Ramos (cell line): Measurements from ENCODE around the gene ZNF195.
"Not testable (repeated sequence)": the region's sequence is repeated elsewhere in the genome, so short reads cannot be mapped to it uniquely, and the experiment has no call there.

Experiments used
- in situ Hi-C: fragments of 300-500 bp; cut with MboI; formaldehyde crosslinking; loops from one replicate; pipeline ENCODE4 v1.14.3; 2022; ENCODE audit warnings: low sequenced_read_pairs; ENCODE audit not compliant: unreplicated experiment

Gene ZNF195

GRCh38 chr11:3356858-3357257 lies 22.1 kb downstream of the ZNF195 start:
- in situ Hi-C loops = no loop called here

- in situ Hi-C loops = no loop called here
Measured at GRCh38 chr11:3353066-3353465, 25.9 kb downstream of the ZNF195 start.

- in situ Hi-C loops = no loop called here
Measured at GRCh38 chr11:3347127-3347526, 31.8 kb downstream of the ZNF195 start.

- in situ Hi-C loops = no loop called here
Measured at GRCh38 chr11:3346587-3346986, 32.4 kb downstream of the ZNF195 start.

- in situ Hi-C loops = no loop called here
Measured at GRCh38 chr11:3345736-3346135, 33.2 kb downstream of the ZNF195 start.

- in situ Hi-C loops = no loop called here
Measured at GRCh38 chr11:3344327-3345174, 34.4 kb downstream of the ZNF195 start.

- in situ Hi-C loops = no loop called here
Measured at GRCh38 chr11:3342709-3343108, 36.2 kb downstream of the ZNF195 start.

GRCh38 chr11:3341298-3341697 lies 37.6 kb downstream of the ZNF195 start:
- in situ Hi-C loops = no loop called here

- in situ Hi-C loops = no loop called here
Measured at GRCh38 chr11:3340025-3340424, 38.9 kb downstream of the ZNF195 start.

GRCh38 chr11:3339340-3339624 lies 39.7 kb downstream of the ZNF195 start:
- in situ Hi-C loops = no loop called here

GRCh38 chr11:3338569-3339339 lies 40.2 kb downstream of the ZNF195 start:
- in situ Hi-C loops = no loop called here

GRCh38 chr11:3336420-3336819 lies 42.5 kb downstream of the ZNF195 start:
- in situ Hi-C loops = not testable (repeated sequence)

- in situ Hi-C loops = not testable (repeated sequence)
Measured at GRCh38 chr11:3333157-3333556, 45.8 kb downstream of the ZNF195 start.

GRCh38 chr11:3331078-3331477 lies 47.9 kb downstream of the ZNF195 start:
- in situ Hi-C loops = not testable (repeated sequence)

- in situ Hi-C loops = not testable (repeated sequence)
Measured at GRCh38 chr11:3330064-3330463, 48.9 kb downstream of the ZNF195 start.

GRCh38 chr11:3328503-3328902 lies 50.4 kb downstream of the ZNF195 start:
- in situ Hi-C loops = not testable (repeated sequence)

GRCh38 chr11:3326450-3326849 lies 52.5 kb downstream of the ZNF195 start:
- in situ Hi-C loops = not testable (repeated sequence)

- in situ Hi-C loops = not testable (repeated sequence)
Measured at GRCh38 chr11:3324724-3325123, 54.2 kb downstream of the ZNF195 start.
